Prostate gland (tissue), 2 donors: ENCODE data around the gene DRD2. TPM values are rescaled to one million over a fixed set of nuclear protein-coding genes. Genes with fewer than 3 reads are reported as not detected.

ENCODE experiments used
- DNase-seq: peaks from one replicate; pipeline ENCODE4 v3.0.0-alpha.2; 2019; ENCODE audit warnings: low spot score
- H3K27ac ChIP-seq, 2 donors: fragments of 200-600 bp; sonication (generic); 2 replicates each; pipeline ENCODE4 v1.5.1; 2017 to 2019
- H3K27me3 ChIP-seq: fragments of 200-600 bp; sonication (generic); replicated peaks from 2 replicates; pipeline ENCODE4 v1.5.1; 2019; ENCODE audit not compliant: insufficient read depth
- H3K36me3 ChIP-seq, 2 donors: fragments of 200-600 bp; sonication (generic); 1 replicate in 1 of 2; 2 replicates in 1 of 2; pipeline versions ENCODE4 v1.5.1 to v1.8.1; 2017 to 2019
- H3K4me1 ChIP-seq: fragments of 200-600 bp; sonication (generic); replicated peaks from 2 replicates; pipeline ENCODE4 v1.5.1; 2019
- H3K4me3 ChIP-seq, 2 donors: fragments of 200-600 bp; sonication (generic); 2 replicates each; pipeline ENCODE4 v1.5.1; 2017 to 2019
- H3K9me3 ChIP-seq: fragments of 200-600 bp; sonication (generic); 2 replicates; pipeline ENCODE4 v1.5.1; 2017
- POLR2A ChIP-seq: fragments of 450-650 bp; IDR thresholded peaks from one replicate; pipeline ENCODE4 v1.6.1; 2016; ENCODE audit warnings: antibody characterized with exemption, mild to moderate bottlenecking
- POLR2AphosphoS5 ChIP-seq: sonication (generic); formaldehyde crosslinking; IDR thresholded peaks from one replicate; pipeline ENCODE4 v1.6.1; 2017; ENCODE audit warnings: antibody characterized with exemption
- WGBS: methylation state at CpG from one replicate; pipeline ENCODE4 v1.1.5; 2018; 5-methylcytosine and 5-hydroxymethylcytosine counted together
- intact Hi-C: fragments of 100-400 bp; cut with DNase I; formaldehyde crosslinking; loops from one replicate; pipeline ENCODE4 v1.14.2; 2022
- total RNA-seq, 2 donors: library from RNA; depleted of rRNA; stranded (reverse); fragments of >200 nt; gene quantifications; one replicate each; pipeline ENCODE4 v1.1.0, GENCODE V29; 2016
- TF ChIP-seq, protein P1 (sequence below), 4 experiments: fragments of 200-600 bp in 2 of 4; fragments of 450-650 bp in 2 of 4; sonication (generic) in 2 of 4; IDR thresholded peaks; 1 replicate in 3 of 4; 2 replicates in 1 of 4; pipeline ENCODE4 v1.5.1; 2016 to 2019; ENCODE audit warnings: antibody characterized with exemption in 4 of 4, mild to moderate bottlenecking in 2 of 4, moderate library complexity in 2 of 4

The DRD2 gene
- total RNA-seq, 2 donors from 2014 or later: 0.68 to 2.4 TPM

DNA sequence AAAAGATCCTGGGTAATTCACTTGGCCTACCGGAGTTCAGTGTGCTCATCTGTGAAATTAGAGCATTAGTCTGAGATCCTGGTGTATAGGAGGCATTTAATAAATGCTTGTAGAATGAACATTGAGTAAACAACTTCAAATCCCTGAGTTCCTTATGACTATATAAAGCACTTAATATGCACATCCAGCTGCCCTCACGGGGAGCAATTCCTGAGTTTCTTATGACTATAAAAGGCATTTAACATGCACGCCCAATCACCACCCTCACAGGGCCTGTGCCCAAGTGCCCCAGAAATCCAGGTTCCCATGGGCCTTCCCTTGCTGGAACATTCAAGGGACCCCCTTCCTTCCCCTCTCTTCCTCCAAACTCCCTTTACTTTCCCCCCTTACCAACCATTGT lies 13.6 kb downstream of the DRD2 start:
- H3K27me3 ChIP-seq: no peaks in the 10 kb centered on the region
- WGBS: 73% methylated on average over 3 of the region's 3 CpGs
- intact Hi-C loops: no loop called here
- H3K27ac ChIP-seq: no peak overlapping the region
- no peak for DNase-seq
- H3K9me3 ChIP-seq: no peaks in the 10 kb centered on the region
- H3K36me3 ChIP-seq: no peaks in the 10 kb centered on the region
- H3K4me3 ChIP-seq: no peak overlapping the region
- TF ChIP-seq POLR2A (no peak), POLR2AphosphoS5 (no peak)
- TF ChIP-seq, protein P1, sequence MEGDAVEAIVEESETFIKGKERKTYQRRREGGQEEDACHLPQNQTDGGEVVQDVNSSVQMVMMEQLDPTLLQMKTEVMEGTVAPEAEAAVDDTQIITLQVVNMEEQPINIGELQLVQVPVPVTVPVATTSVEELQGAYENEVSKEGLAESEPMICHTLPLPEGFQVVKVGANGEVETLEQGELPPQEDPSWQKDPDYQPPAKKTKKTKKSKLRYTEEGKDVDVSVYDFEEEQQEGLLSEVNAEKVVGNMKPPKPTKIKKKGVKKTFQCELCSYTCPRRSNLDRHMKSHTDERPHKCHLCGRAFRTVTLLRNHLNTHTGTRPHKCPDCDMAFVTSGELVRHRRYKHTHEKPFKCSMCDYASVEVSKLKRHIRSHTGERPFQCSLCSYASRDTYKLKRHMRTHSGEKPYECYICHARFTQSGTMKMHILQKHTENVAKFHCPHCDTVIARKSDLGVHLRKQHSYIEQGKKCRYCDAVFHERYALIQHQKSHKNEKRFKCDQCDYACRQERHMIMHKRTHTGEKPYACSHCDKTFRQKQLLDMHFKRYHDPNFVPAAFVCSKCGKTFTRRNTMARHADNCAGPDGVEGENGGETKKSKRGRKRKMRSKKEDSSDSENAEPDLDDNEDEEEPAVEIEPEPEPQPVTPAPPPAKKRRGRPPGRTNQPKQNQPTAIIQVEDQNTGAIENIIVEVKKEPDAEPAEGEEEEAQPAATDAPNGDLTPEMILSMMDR (IDR thresholded peaks at IDR 0.05): no peak
- H3K4me1 ChIP-seq: no peaks in the 10 kb centered on the region

- no peak for TF ChIP-seq POLR2AphosphoS5
- TF ChIP-seq, protein P1 (IDR thresholded peaks at IDR 0.05): no peak
- no peak for TF ChIP-seq POLR2A
- intact Hi-C loops: no loop called here
- Histone ChIP-seq H3K27ac (no peak overlapping the region), H3K27me3 (no peaks in the 10 kb centered on the region), H3K4me3 (no peak overlapping the region), H3K36me3 (no peaks in the 10 kb centered on the region), H3K9me3 (no peaks in the 10 kb centered on the region), H3K4me1 (no peaks in the 10 kb centered on the region)
- 44% methylated on average over 3 of the region's 3 CpGs for WGBS
- DNase-seq: no peak
Observed at GRCh38 chr11:113460469-113460868, 14.7 kb downstream of the DRD2 start.

DNA sequence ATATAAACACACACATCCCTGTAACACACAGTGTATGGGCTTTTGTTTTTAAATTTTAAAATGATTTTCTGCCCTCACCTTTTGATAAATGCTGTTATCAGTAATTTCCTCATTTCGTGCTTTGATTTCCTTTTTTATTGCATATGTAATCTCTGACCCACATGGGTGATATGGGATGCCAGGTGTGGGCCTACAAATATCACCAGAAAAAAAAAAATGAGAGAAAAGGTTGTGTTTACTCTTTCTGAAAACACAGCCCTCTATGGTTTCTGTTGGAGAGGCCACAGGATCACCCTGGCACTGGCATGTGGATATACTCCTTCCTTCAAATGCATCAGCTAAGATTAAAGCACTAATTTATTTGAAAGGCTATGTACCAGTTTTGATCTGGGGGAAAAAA lies 17.0 kb downstream of the DRD2 start:
- no peaks in the 10 kb centered on the region for H3K27me3 ChIP-seq
- no peaks in the 10 kb centered on the region for H3K36me3 ChIP-seq
- H3K9me3 ChIP-seq: no peaks in the 10 kb centered on the region
- no peak for TF ChIP-seq POLR2AphosphoS5
- TF ChIP-seq, protein P1 (IDR thresholded peaks at IDR 0.05): no peak
- WGBS: 91% methylated on average over 1 of the region's 1 CpG
- no peak for DNase-seq
- H3K4me1 ChIP-seq: no peaks in the 10 kb centered on the region
- no peak overlapping the region for H3K4me3 ChIP-seq
- no peak overlapping the region for H3K27ac ChIP-seq
- intact Hi-C loops: no loop called here

DNA sequence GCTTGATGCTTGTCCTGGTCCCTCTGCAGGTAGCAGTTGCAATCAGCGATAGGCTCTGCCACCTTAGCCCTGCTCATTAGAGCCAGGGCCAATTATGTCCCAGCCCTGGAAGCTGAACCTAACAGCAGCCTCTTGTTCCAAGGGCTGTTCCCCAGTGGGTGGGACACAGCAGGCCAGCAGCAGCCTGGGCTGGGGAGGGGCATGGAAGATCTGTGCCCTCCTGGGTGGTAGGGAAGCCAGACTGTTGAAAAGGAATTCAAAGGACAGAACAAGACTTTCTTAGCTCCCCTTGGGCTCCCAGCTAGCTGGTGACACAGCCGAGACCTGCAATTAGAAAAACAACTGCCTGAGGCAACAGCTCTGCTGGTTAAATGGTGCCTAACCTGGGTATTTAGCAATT lies 17.4 kb downstream of the DRD2 start:
- TF ChIP-seq, protein P1 (IDR thresholded peaks at IDR 0.05): no peak
- no peak for TF ChIP-seq POLR2A
- TF ChIP-seq POLR2AphosphoS5: no peak
- Histone ChIP-seq H3K9me3 (no peaks in the 10 kb centered on the region), H3K4me3 (no peak overlapping the region), H3K27me3 (no peaks in the 10 kb centered on the region), H3K36me3 (no peaks in the 10 kb centered on the region), H3K4me1 (no peaks in the 10 kb centered on the region), H3K27ac (no peak overlapping the region)
- no peak for DNase-seq
- intact Hi-C loops: no loop called here
- 63% methylated on average over 2 of the region's 2 CpGs for WGBS

DNA sequence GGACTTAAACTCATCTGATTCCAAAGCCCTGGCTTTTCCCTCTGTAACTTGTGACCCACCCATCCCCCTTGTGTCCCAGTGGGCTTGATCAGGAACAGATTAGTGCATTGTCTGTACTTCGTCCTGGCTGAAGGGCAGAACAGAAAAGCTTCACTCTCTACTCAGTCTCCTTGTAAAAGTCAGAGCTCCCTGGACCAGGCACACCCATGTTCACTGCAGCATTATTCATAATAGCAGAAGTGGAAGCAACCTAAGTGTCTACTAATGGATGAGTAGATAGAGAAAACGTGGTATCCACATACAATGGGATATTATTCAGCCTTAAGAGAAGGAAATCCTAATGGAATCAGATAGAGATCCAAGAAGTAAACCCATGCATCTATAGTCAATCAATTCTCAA lies 20.7 kb downstream of the DRD2 start:
- H3K27me3 ChIP-seq: no peaks in the 10 kb centered on the region
- no peak overlapping the region for H3K4me3 ChIP-seq
- intact Hi-C loops: no loop called here
- no peaks in the 10 kb centered on the region for H3K36me3 ChIP-seq
- H3K9me3 ChIP-seq: no peaks in the 10 kb centered on the region
- H3K4me1 ChIP-seq: no peaks in the 10 kb centered on the region
- no peak overlapping the region for H3K27ac ChIP-seq
- no peak for DNase-seq
- 57% methylated on average over 2 of the region's 2 CpGs for WGBS
- TF ChIP-seq POLR2AphosphoS5: no peak
- no peak for TF ChIP-seq POLR2A
- TF ChIP-seq, protein P1 (IDR thresholded peaks at IDR 0.05): no peak
